Measurements from ENCODE around the gene ANXA8. TPM values are rescaled to one million over a fixed set of nuclear protein-coding genes. Genes with fewer than 3 reads are reported as not detected.
"Not testable (repeated sequence)": the region's sequence is repeated elsewhere in the genome, so short reads cannot be mapped to it uniquely, and the experiment has no call there.

ANXA8 gene
- polyA plus RNA-seq, 4 donors, result 0.17 to 0.50 (median 0.38) TPM

GRCh38 chr10:47465216-47465917 is 18.5 kb downstream of the ANXA8 start:
- not testable (repeated sequence) for DNase-seq (ENCODE audit: low read depth in 4 of 4, low spot score in 3 of 4)

GRCh38 chr10:47462577-47463358 is 21.1 kb downstream of the ANXA8 start:
- DNase-seq (ENCODE audit: low read depth in 4 of 4, low spot score in 3 of 4), result not testable (repeated sequence)

GRCh38 chr10:47461261-47461687 is 22.6 kb downstream of the ANXA8 start:
- peak in 1 of 4 donors; percentile 24 for DNase-seq (ENCODE audit: low read depth in 4 of 4, low spot score in 3 of 4)

- no peak for DNase-seq (ENCODE audit: low read depth in 4 of 4, low spot score in 3 of 4)
Observed at GRCh38 chr10:47458466-47459154, 25.3 kb downstream of the ANXA8 start.

- no peak for DNase-seq (ENCODE audit: low read depth in 4 of 4, low spot score in 3 of 4)
Observed at GRCh38 chr10:47457826-47458225, 26.1 kb downstream of the ANXA8 start.

GRCh38 chr10:47457528-47457820 is 26.4 kb downstream of the ANXA8 start:
- DNase-seq (ENCODE audit: low read depth in 4 of 4, low spot score in 3 of 4), result no peak

GRCh38 chr10:47456794-47457527 is 27.0 kb downstream of the ANXA8 start:
- DNase-seq (ENCODE audit: low read depth in 4 of 4, low spot score in 3 of 4), result no peak

GRCh38 chr10:47456079-47456785 is 27.7 kb downstream of the ANXA8 start:
- no peak for DNase-seq (ENCODE audit: low read depth in 4 of 4, low spot score in 3 of 4)

- DNase-seq (ENCODE audit: low read depth in 4 of 4, low spot score in 3 of 4), result not testable (repeated sequence)
Observed at GRCh38 chr10:47455350-47456078, 28.4 kb downstream of the ANXA8 start.

- DNase-seq (ENCODE audit: low read depth in 4 of 4, low spot score in 3 of 4), result no peak
Observed at GRCh38 chr10:47454780-47455058, 29.2 kb downstream of the ANXA8 start.

GRCh38 chr10:47454008-47454779 is 29.7 kb downstream of the ANXA8 start:
- no peak for DNase-seq (ENCODE audit: low read depth in 4 of 4, low spot score in 3 of 4)

GRCh38 chr10:47453141-47454007 is 30.5 kb downstream of the ANXA8 start:
- DNase-seq (ENCODE audit: low read depth in 4 of 4, low spot score in 3 of 4), result no peak

GRCh38 chr10:47452495-47453140 is 31.3 kb downstream of the ANXA8 start:
- DNase-seq (ENCODE audit: low read depth in 4 of 4, low spot score in 3 of 4), result no peak

GRCh38 chr10:47451998-47452494 is 31.9 kb downstream of the ANXA8 start:
- no peak for DNase-seq (ENCODE audit: low read depth in 4 of 4, low spot score in 3 of 4)

- no peak for DNase-seq (ENCODE audit: low read depth in 4 of 4, low spot score in 3 of 4)
Observed at GRCh38 chr10:47451273-47451997, 32.5 kb downstream of the ANXA8 start.

GRCh38 chr10:47450442-47450841 is 33.5 kb downstream of the ANXA8 start:
- DNase-seq (ENCODE audit: low read depth in 4 of 4, low spot score in 3 of 4), result no peak

GRCh38 chr10:47449979-47450378 is 33.9 kb downstream of the ANXA8 start:
- DNase-seq (ENCODE audit: low read depth in 4 of 4, low spot score in 3 of 4), result no peak
